BE2C (cell line): ENCODE data around the gene HOXB7.

Source experiments
- DNase-seq: peaks from one replicate; pipeline ENCODE4 v3.0.0-alpha.2; 2020
- H3K27me3 ChIP-seq: fragments of 250-450 bp; sonication (Bioruptor Pico); 2 replicates; pipeline ENCODE4 v1.5.1; 2020; ENCODE audit warnings: mild to moderate bottlenecking
- H3K36me3 ChIP-seq: fragments of 250-450 bp; sonication (Bioruptor Pico); 2 replicates; pipeline ENCODE4 v1.5.1; 2020; ENCODE audit warnings: mild to moderate bottlenecking
- H3K4me1 ChIP-seq: fragments of 250-450 bp; sonication (Bioruptor Pico); 2 replicates; pipeline ENCODE4 v1.5.1; 2020
- H3K4me3 ChIP-seq: 2 replicates; pipeline ENCODE4 v1.5.1; 2011; ENCODE audit warnings: low read depth, low read length
- H3K9me3 ChIP-seq: fragments of 250-450 bp; sonication (Bioruptor Pico); 2 replicates; pipeline ENCODE4 v1.5.1; 2020
- TF ChIP-seq, protein P1 (sequence below): IDR thresholded peaks from 2 replicates; pipeline ENCODE4 v1.5.1; 2012; ENCODE audit warnings: mild to moderate bottlenecking, low read depth, low read length

The HOXB7 gene

DNA sequence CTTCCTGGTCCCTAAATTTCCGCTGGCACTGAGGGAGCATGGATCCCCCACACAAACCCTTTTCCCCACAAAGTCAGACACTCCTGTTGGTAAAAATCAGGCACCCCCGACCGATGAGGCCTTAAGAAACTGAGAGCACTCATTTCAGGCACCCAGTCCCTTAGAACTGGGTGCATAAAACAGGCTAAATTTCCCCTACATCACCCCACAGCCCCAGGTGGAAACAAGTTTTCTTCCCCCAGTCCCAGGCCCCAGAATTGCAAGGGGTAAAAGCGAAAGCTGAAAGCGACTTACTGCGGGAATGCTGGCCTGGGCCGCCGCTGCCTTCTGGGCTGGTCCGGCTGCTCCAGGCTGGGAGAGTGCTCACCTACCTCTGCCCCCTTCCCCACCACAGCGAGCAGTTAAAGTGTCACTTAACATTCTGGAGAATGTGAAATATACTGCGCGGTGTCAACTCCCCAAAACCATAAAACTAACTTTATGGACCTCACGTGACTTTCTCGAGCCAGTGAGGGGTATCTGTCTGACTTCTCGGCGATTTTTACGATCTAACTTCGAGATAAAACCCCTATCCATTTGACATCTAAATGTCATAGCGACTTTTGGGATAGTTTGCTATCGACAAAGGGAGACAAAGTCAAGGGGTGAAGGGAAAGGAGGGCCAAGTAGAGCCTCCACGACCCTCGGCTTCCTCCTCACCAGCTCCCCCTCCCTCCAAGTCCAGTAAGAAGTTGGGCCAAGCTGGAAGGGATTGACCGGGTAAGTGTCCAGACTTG is 20.8 kb downstream of the HOXB7 start, which contains the start of gene HOXB3:
TSS of gene HOXB3 (minus strand) at position 411 of the 776 bp plus-strand sequence. CDS start 37,767 bp downstream, outside the sequence.
- H3K27me3 ChIP-seq = peaks cover 96% of the 10 kb centered on the region
- DNase-seq = no peak
- no peaks in the 10 kb centered on the region for H3K36me3 ChIP-seq
- TF ChIP-seq, protein P1, sequence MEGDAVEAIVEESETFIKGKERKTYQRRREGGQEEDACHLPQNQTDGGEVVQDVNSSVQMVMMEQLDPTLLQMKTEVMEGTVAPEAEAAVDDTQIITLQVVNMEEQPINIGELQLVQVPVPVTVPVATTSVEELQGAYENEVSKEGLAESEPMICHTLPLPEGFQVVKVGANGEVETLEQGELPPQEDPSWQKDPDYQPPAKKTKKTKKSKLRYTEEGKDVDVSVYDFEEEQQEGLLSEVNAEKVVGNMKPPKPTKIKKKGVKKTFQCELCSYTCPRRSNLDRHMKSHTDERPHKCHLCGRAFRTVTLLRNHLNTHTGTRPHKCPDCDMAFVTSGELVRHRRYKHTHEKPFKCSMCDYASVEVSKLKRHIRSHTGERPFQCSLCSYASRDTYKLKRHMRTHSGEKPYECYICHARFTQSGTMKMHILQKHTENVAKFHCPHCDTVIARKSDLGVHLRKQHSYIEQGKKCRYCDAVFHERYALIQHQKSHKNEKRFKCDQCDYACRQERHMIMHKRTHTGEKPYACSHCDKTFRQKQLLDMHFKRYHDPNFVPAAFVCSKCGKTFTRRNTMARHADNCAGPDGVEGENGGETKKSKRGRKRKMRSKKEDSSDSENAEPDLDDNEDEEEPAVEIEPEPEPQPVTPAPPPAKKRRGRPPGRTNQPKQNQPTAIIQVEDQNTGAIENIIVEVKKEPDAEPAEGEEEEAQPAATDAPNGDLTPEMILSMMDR = no peak
- H3K4me1 ChIP-seq = no peaks in the 10 kb centered on the region
- no peak within 1 kb of the TSS for H3K4me3 ChIP-seq
- no peaks in the 10 kb centered on the region for H3K9me3 ChIP-seq

DNA sequence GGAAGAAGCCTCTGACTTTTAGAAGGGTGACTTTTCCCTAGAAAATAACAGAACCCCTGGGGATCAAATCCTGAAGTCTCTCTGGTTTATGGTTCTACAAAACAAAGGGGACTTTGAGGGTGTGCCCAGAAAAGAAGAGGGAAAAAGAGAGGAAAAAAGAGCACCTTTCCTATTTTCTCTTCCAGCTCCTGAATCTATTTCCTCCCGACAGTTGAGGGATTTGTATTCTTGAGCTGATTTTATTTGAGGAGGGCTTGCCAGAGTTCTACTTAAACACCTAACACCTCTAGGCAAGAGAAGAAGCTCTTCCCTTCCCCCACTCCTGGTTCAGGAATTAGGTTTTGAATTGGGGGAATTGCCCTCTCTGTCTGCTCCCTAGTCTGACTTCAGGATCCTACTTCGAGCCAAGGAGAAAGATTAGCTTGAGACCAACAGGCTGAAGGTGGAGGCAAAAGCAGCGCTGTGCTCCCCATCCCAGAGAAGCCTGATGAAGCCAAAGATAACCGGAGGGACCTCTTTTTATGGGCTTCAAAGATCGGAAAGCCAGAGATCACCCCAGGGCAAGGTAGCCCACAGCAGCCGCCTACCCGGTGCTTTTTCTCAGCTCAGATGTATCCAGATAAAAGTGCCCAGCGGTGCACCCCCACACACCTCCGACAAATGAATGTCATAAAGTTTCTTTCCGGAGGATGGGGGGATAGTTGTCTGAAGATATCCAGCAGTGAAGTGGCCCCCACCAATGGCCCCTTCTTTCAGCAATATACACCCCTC is 21.6 kb downstream of the HOXB7 start:
- Histone ChIP-seq H3K4me1 (no peaks in the 10 kb centered on the region), H3K27me3 (peaks cover 94% of the 10 kb centered on the region), H3K4me3 (no peak overlapping the region)

DNA sequence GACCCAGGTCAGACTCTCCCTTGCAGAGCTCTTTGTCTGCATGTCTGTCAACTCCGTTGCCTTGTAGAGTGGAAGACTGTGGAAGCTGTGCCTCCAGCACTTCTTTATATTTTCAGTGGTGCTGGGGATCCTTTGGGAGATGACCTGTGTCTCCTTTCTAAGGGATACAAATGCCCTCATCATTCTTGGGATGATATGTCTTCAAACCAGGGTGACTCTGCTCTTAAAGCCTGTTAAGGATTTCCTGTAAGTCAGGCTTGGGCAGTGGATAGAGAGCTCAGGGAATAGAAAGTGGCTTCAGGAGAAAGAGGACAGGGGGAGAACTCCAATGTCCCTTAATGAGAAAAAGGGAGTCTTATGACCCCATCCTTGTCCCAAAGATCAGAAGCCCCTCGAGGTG is 22.3 kb downstream of the HOXB7 start:
- no peak for DNase-seq
- no peaks in the 10 kb centered on the region for H3K4me1 ChIP-seq
- no peaks in the 10 kb centered on the region for H3K36me3 ChIP-seq
- H3K9me3 ChIP-seq = no peaks in the 10 kb centered on the region
- TF ChIP-seq, protein P1 = no peak
- H3K27me3 ChIP-seq = peaks cover 96% of the 10 kb centered on the region
- H3K4me3 ChIP-seq = no peak overlapping the region

More for the DNA sequence above, 21.6 kb downstream of the HOXB7 start:
- Histone ChIP-seq H3K36me3 (no peaks in the 10 kb centered on the region), H3K9me3 (no peaks in the 10 kb centered on the region)
- no peak for DNase-seq
- TF ChIP-seq, protein P1 = no peak

DNA sequence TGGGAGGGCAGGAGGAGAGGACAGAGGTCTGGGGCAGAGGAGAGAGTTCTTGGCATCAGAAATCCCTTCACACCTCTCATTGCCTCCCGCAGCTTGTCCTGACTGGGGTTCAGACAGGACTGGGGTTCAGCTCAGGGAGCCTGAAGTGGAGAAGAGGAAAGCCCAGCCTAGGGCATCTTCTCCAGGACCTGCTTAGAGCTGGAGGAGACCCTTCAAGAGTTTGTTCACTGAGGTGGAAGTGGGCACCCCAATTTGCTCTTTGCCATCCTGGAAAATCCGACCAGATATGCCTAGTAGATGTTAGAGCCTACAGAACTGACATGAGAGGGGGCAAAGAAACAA is 22.8 kb downstream of the HOXB7 start:
- Histone ChIP-seq H3K9me3 (no peaks in the 10 kb centered on the region), H3K27me3 (peaks cover 96% of the 10 kb centered on the region), H3K4me1 (no peaks in the 10 kb centered on the region), H3K36me3 (no peaks in the 10 kb centered on the region), H3K4me3 (no peak overlapping the region)
- TF ChIP-seq, protein P1 = no peak
- DNase-seq = no peak

DNA sequence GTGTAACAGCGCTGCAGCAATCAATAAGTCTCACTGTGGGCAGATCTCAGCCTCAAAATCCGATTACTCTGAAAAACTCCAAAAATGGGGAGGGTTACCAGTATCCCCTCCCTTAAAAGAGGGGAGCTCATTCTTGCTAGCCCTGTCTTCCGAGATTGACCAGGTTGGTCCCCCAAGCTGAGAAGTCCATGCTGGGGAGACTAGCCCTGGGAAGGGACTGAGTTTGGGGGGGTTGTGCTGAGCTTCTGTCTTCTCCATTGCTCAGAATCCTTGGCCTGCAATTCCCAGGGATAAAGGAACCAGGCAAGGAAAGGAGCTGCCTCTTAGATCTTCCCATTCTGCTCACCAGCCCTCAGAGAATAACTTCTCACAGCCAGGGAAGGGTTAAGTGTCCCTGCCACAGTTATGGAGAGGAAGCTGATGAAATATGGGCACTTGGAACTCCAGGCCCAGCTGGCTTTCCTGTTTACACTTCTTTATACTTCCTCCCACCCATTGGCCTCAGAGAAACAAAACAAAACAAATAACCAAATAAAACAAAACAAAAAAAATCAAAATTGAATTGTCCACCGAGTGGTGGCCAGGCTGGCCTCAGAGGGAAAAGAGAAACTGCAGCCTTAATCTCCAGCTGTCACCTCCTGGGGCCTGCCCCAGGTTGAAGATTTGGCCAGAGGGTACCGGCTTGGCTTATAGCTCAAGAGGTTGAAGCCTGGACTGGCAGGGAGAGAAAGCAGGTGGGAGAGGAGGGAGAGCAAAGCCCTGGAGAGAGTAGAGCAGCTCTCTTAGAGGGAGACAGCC is 23.3 kb downstream of the HOXB7 start:
- peaks cover 96% of the 10 kb centered on the region for H3K27me3 ChIP-seq
- DNase-seq = no peak
- H3K4me3 ChIP-seq = no peak overlapping the region
- H3K36me3 ChIP-seq = no peaks in the 10 kb centered on the region
- TF ChIP-seq, protein P1 = no peak
- H3K9me3 ChIP-seq = no peaks in the 10 kb centered on the region
- H3K4me1 ChIP-seq = no peaks in the 10 kb centered on the region
